Coronary artery (tissue), 2 donors: ENCODE results near the gene GRIP2.

Experiments used
- DNase-seq: peaks from one replicate; pipeline ENCODE4 v3.0.0-alpha.2; 2017; ENCODE audit warnings: low spot score
- H3K27ac ChIP-seq, 2 donors: fragments of 200-600 bp; sonication (generic); one replicate each; pipeline ENCODE4 v1.5.1; 2016 to 2019
- H3K4me3 ChIP-seq: fragments of 200-600 bp; sonication (generic); 2 replicates; pipeline ENCODE4 v1.5.1; 2016; ENCODE audit warnings: mild to moderate bottlenecking, moderate library complexity
- CTCF ChIP-seq: fragments of 200-600 bp; sonication (generic); IDR thresholded peaks from one replicate; pipeline ENCODE4 v1.5.1; 2019; ENCODE audit warnings: antibody characterized with exemption

The GRIP2 gene

DNA sequence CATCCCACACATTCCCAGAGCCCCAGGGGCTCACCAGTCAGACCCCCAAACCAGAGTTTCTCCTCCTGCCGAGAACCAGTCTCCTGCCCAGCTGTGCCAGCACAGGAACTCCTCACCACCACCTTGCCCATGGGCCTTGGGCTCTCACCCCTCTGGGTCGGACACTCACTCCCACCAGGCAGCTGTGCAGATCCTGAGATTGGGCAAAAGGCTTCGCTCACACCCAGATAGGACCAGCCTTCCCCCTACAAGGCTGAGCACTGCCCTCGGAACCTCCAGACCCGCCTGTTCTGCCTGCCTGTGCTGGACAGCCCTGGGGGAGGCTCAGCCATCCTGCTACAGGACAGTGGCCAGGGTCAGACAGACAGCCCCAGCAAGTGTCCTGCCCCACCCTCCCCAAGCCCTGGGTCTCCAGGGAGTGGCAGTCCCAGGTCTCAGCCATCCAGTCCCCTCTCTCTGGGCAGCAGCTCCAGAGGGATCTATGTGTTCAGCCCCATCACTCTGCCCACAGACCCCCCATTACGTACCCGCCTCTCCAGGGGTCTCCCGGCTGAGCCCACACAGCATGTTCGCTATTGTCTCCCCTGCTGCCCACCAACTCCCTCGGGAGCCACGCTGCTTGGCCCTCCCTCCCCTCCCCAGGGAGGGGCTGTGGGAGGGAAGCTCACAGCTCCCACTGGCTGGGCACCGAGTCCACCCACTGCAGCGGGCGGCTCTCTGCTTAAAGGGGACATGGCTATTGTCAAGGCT is at the start of gene GRIP2:
GRIP2 (minus strand) TSS at position 601 of the 750 bp plus-strand sequence; CDS start at position 567, 34 bp downstream.
- TF ChIP-seq CTCF = no peak
- Histone ChIP-seq H3K27ac (peak within 1 kb of the TSS; percentile 43 to 81), H3K4me3 (peak within 1 kb of the TSS; percentile 70)
- DNase-seq = no peak

DNA sequence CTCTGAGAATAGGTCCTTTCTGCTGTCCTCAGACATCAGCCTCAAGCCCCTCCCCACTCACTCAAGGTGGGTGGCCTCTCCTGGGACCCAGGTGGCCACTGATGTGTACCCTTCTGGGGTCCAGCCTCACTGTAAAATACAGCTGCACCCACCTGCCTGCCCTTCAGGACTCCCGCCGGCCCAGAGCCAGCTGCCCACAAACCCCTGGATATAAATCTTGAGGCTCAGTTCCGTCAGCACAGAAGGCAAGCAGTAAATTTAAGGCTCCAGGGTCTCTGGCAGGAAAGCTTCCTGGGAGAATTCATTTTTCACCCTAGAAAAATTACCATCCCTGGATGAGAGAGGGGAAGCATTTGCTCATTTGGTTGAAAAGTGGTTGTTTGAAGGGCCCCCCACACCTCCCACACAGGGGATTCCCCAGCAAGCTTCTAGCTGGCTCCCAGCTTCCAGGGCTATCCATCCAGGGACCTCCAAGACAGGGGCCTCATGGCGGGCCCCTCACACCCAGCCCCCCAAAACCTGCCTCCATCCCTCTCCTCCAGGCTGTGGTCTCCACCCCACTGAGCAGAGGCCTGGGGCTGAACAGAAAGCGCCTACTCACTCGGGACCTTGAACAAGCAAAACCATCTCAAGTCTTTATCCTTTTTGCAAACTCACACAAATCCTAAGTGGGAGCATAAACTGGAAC is 48.4 kb upstream of the GRIP2 start:
- DNase-seq = no peak
- no peak for TF ChIP-seq CTCF
- Histone ChIP-seq H3K27ac (no peak overlapping the region), H3K4me3 (no peak overlapping the region)

GRCh38 chr3:14587740-14588360 is 47.7 kb upstream of the GRIP2 start:
- no peak for TF ChIP-seq CTCF
- H3K27ac ChIP-seq = no peak overlapping the region
- no peak for DNase-seq
- no peak overlapping the region for H3K4me3 ChIP-seq

DNA sequence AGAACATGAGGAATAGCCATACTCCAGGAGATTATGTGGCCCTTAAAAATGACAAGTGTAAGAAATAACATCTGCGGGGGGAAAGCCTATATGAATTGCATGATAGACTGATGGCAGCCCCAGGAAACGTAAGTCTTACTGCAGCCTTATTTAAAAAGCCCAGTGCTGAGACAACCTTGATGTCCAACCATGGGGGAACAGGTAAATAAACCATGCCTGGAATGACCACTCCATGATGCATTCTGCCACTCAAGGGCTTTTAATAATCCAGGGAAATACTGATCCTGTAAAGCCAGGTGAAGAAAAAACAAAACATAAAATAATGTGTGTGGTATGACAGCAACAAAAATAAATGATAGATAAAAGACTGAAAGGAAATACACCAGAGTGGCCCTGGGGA is 46.5 kb upstream of the GRIP2 start:
- Histone ChIP-seq H3K27ac (no peak overlapping the region), H3K4me3 (no peak overlapping the region)
- no peak for TF ChIP-seq CTCF
- DNase-seq = no peak

GRCh38 chr3:14583548-14584091 is 43.5 kb upstream of the GRIP2 start:
- H3K4me3 ChIP-seq = no peak overlapping the region
- no peak for DNase-seq
- TF ChIP-seq CTCF = no peak
- no peak overlapping the region for H3K27ac ChIP-seq

GRCh38 chr3:14582045-14582410 is 41.9 kb upstream of the GRIP2 start:
- no peak overlapping the region for H3K4me3 ChIP-seq
- H3K27ac ChIP-seq = no peak overlapping the region
- no peak for TF ChIP-seq CTCF
- DNase-seq = no peak
